Measurements from ENCODE around the gene HSPA5.

The HSPA5 gene

GRCh38 chr9:125189361-125190289, 51.5 kb downstream of the HSPA5 start, which contains the start of gene PPP6C:
Gene PPP6C (minus strand): TSS chr9:125189803. CDS start chr9:125189718, 85 bp downstream.
- DNase-seq (ENCODE audit: low spot score): peak; percentile 98

GRCh38 chr9:125189011-125189360, 52.2 kb downstream of the HSPA5 start:
- peak; percentile 61 for DNase-seq (ENCODE audit: low spot score)
